GM21723 (cell line): ENCODE results near the gene TPBG.

ENCODE experiments used
- ATAC-seq: cut with Tn5 transposase; IDR thresholded peaks from one replicate; pipeline ENCODE4 v1.9.1; 2021; ENCODE audit warnings: mild to moderate bottlenecking, moderate library complexity; ENCODE audit not compliant: unreplicated experiment

The TPBG gene, protein sequence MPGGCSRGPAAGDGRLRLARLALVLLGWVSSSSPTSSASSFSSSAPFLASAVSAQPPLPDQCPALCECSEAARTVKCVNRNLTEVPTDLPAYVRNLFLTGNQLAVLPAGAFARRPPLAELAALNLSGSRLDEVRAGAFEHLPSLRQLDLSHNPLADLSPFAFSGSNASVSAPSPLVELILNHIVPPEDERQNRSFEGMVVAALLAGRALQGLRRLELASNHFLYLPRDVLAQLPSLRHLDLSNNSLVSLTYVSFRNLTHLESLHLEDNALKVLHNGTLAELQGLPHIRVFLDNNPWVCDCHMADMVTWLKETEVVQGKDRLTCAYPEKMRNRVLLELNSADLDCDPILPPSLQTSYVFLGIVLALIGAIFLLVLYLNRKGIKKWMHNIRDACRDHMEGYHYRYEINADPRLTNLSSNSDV

GRCh38 chr6:82363428-82364086 lies at the start of gene TPBG:
Gene TPBG (plus strand): TSS chr6:82363817. CDS start chr6:82364962, 1,145 bp downstream.
- peak; percentile 54 for ATAC-seq

DNA sequence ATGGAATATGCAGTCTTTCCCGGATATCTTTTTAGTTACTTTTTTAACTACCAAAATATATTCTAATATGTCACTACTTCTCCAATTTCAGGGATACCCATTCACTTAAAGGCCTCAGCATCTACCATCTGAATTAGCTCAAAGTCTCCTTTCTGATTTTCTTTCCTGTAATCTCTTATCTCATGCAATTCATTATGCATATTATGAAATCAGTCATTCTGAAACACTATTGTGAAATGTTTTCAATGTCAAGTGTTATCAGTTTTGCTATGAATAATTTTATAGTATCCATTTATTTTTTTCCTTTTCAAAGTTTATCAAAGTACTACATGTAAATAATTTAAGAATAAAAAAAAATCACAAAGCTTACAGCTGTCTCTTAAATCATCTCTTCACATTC lies 41.2 kb upstream of the TPBG start:
- no peak for ATAC-seq

- ATAC-seq: no peak
These were observed 33.9 kb upstream of the TPBG start for GRCh38 chr6:82329766-82330165.

DNA sequence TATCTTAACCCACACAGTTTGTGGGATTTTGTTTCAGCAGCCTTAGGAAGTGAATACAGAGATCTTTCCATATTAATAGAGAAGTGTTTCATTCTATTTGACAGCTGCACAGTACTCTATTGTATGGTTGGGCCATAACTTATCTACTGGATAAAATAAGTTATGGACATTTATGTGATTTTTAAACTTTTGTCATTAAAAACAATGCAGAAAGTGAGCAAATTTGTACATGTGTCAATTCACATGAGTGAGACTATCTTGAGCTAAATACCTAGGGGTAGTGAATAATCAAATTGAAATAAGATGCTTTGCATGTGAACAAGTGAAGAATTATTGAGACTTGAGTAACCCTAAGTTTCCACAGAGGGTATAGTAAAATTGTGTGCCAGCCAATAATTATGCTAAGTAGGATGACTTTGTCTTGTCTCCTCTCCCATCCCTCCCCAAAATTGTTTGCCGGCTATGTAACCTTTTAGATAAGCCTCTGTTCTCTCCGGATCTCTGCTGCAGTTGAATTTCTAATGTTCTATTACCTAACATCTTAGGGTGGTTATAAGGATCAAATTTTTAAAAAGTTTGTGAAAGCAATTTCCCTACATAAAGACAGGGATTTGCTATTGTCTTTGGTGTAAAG lies 33.3 kb upstream of the TPBG start:
- no peak for ATAC-seq

DNA sequence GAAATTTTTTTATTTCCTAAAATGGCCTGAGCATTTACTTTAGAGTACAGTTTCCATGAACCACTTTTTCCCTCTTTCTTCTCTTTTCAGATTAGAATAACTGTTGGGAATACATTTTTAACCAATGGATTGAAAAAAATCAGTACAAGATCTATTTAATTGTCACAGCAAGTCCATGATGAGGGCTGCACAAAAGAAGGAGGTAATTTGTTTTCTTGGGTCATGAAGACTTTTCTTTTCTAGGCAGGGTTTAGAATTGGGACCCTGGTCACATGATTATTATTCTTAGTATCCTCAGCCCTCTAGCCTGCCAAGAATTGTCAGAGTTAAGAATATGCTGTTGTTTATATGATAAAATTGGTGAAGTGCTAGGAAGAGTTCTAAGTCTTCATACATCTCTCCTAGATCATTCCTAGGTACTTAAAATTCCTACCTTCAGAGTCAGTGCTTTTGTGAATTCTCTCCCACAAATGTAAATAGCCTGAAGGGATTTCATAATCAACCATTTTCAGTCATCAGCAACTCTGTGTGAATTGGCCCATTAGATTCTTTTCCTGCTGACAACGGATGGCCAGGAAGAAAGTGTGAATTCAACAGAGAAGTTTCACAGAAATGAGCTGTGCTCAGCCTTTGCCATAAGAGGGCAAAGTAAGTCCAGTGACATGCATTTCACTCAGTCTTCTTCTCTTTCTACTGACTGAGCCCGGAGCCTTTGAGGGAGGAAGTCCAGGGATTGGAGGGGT lies 32.4 kb upstream of the TPBG start:
- ATAC-seq: no peak

DNA sequence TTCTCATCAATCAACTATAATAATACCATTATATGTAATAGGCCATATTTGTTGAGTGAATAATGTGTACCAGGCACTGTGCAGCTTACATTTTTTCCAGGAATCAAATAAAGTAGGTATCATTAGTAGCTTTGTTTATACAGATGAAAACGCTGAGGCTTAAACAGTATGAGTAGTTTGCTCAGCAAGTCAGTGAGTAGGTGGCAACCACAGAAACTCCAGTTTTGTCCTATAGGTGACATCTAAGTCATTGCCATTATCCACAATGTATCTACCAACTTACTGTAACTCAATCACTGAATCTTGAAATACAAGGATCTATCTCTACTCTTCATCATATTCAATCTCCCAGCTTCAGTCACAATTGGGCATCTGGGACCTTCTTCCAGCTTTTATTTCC lies 29.8 kb upstream of the TPBG start:
- ATAC-seq: no peak

DNA sequence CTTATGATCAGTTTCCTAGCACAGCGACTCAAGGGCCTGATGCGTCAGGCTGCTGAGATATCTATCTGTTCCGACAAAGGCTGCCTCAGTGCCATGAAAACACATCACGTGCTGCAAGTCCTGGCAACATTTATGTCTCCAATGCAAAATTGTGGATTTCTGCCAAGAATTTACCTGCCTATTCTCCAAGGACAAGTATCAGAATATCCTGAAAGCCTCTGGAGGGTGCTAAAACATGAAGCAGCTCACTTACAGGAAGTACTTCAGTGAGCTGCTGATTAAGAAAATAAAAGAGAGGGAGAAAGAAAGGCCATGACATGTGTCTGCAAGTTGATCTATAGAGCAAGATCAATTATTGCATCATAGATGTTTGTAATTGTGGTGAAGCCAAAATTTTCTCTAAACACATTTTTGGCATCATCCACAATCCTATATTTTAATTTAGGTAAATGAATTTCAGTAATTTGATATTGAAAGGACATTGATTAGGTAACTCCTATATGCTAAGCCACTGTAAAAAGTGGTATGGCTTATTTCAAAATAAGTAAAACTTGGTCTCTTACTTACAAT lies 25.8 kb upstream of the TPBG start:
- no peak for ATAC-seq

- ATAC-seq: no peak
These were observed 15.5 kb upstream of the TPBG start for GRCh38 chr6:82348130-82348529.

GRCh38 chr6:82353848-82354247 lies 9.8 kb upstream of the TPBG start:
- ATAC-seq: no peak

- ATAC-seq: no peak
These were observed 3.1 kb upstream of the TPBG start for GRCh38 chr6:82360552-82360951.

GRCh38 chr6:82361631-82362030 lies 2.0 kb upstream of the TPBG start:
- ATAC-seq: no peak

GRCh38 chr6:82362144-82362543 lies 1.5 kb upstream of the TPBG start:
- ATAC-seq: no peak

- ATAC-seq: no peak
These were observed 664 bp upstream of the TPBG start for GRCh38 chr6:82362878-82363427.

DNA sequence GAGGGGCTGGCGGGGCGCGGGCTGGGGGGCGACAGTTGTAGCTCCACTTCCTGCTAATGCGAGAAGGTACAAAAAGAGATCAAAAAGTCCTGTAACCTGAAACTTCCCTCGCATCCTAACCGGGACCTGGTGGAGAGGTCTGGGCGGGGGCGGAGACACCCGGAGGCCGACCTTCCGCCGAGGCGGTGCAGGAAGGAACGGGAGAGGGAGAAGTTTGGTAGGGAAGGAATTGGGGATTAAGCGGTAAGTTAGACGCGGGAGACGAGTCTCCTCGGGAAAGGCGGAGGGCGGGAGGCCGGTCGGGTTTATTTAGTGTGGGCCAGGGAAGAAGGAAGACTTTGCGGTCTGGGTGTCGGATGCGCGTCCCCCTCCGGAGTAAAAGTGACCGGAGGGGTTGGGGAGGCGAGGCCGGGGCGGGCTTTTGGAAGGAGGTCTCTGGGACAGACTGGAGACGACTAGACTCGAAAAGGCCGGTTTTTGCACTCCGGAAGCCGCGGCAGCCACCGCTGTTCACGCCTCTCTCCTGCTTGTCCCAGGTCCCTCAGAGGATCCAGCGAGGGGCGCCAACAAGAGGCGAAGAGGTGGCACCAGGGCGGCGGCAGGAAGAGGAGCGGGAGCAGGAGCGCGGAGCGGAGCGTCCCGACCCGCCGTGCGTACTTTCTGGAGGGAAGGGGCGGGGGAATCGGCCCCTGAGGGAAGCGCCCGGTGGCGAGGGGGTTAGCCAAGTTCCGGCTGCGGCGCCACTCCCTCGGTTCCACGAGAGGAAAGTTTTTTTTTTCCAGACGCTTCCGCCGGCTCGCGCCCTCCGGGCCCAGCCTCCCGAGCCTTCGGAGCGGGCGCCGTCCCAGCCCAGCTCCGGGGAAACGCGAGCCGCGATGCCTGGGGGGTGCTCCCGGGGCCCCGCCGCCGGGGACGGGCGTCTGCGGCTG lies 734 bp downstream of the TPBG start:
- peak; percentile 42 for ATAC-seq

DNA sequence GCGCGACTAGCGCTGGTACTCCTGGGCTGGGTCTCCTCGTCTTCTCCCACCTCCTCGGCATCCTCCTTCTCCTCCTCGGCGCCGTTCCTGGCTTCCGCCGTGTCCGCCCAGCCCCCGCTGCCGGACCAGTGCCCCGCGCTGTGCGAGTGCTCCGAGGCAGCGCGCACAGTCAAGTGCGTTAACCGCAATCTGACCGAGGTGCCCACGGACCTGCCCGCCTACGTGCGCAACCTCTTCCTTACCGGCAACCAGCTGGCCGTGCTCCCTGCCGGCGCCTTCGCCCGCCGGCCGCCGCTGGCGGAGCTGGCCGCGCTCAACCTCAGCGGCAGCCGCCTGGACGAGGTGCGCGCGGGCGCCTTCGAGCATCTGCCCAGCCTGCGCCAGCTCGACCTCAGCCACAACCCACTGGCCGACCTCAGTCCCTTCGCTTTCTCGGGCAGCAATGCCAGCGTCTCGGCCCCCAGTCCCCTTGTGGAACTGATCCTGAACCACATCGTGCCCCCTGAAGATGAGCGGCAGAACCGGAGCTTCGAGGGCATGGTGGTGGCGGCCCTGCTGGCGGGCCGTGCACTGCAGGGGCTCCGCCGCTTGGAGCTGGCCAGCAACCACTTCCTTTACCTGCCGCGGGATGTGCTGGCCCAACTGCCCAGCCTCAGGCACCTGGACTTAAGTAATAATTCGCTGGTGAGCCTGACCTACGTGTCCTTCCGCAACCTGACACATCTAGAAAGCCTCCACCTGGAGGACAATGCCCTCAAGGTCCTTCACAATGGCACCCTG lies 1.6 kb downstream of the TPBG start:
- peak; percentile 32 for ATAC-seq

- no peak for ATAC-seq
These were observed 4.1 kb downstream of the TPBG start for GRCh38 chr6:82367704-82368103.

DNA sequence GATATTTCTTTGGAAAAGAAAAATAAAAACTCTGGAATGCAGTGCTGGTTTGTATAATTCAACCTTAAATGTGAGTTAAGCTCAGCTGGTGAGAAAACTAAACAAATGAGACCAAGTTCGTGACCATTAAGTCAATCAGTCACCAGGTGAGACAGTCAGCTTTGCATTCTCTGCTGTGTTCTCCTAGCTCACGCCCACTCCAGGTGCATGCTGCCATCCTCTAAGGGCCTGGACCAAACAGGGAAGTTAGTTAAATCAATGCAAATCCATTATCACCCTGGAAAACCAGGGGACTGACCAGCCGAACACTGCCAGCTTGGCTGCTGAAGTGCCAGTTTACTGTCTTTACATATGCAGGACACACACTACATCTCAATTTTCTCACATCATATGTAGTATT lies 7.2 kb downstream of the TPBG start:
- ATAC-seq: no peak

- ATAC-seq: no peak
These were observed 8.4 kb downstream of the TPBG start for GRCh38 chr6:82371799-82372546.
